Peyer's patch (tissue), 4 donors: Measurements from ENCODE around the gene PKNOX2. TPM values are rescaled to one million over a fixed set of nuclear protein-coding genes. Genes with fewer than 3 reads are reported as not detected.
A peak's percentile ranks its signal among the peaks of the same experiment; 100 is the strongest.

Source experiments
- DNase-seq, 3 donors: peaks; one replicate each; pipeline ENCODE4 v3.0.0-alpha.2; 2017 to 2019
- H3K27ac ChIP-seq, 4 donors: fragments of 200-600 bp; sonication (generic); one replicate each; pipeline ENCODE4 v1.5.1; 2016 to 2019
- H3K27me3 ChIP-seq, 2 donors: fragments of 200-600 bp; sonication (generic); one replicate each; pipeline ENCODE4 v1.5.1; 2019
- H3K36me3 ChIP-seq, 3 donors: fragments of 200-600 bp; sonication (generic); one replicate each; pipeline ENCODE4 v1.5.1; 2016 to 2019
- H3K4me1 ChIP-seq, 4 donors: fragments of 200-600 bp; sonication (generic); one replicate each; pipeline ENCODE4 v1.5.1; 2016 to 2019
- H3K4me3 ChIP-seq, 4 donors: fragments of 200-600 bp; sonication (generic); 1 replicate in 3 of 4; 2 replicates in 1 of 4; pipeline ENCODE4 v1.5.1; 2016 to 2019; ENCODE audit warnings: mild to moderate bottlenecking in 1 of 4
- H3K9me3 ChIP-seq, 4 donors: fragments of 200-600 bp; sonication (generic); one replicate each; pipeline ENCODE4 v1.5.1; 2016 to 2019; ENCODE audit warnings: mild to moderate bottlenecking in 1 of 4
- POLR2A ChIP-seq, 2 donors: fragments of 450-650 bp; IDR thresholded peaks; one replicate each; pipeline ENCODE4 v1.5.1; 2017; ENCODE audit warnings: antibody characterized with exemption in 2 of 2, mild to moderate bottlenecking in 2 of 2, moderate library complexity in 2 of 2
- total RNA-seq, 4 donors: library from RNA; depleted of rRNA; stranded (reverse); fragments of >200 nt; gene quantifications; one replicate each; pipeline ENCODE4 v1.1.0, GENCODE V29; 2016
- TF ChIP-seq, protein P1 (sequence below), 6 experiments: fragments of 450-650 bp in 4 of 6; fragments of 200-600 bp in 2 of 6; sonication (generic) in 1 of 6; IDR thresholded peaks; one replicate each; pipeline ENCODE4 v1.5.1; 2017 to 2019; ENCODE audit warnings: antibody characterized with exemption in 6 of 6, mild to moderate bottlenecking in 3 of 6, moderate library complexity in 1 of 6

Gene PKNOX2, protein sequence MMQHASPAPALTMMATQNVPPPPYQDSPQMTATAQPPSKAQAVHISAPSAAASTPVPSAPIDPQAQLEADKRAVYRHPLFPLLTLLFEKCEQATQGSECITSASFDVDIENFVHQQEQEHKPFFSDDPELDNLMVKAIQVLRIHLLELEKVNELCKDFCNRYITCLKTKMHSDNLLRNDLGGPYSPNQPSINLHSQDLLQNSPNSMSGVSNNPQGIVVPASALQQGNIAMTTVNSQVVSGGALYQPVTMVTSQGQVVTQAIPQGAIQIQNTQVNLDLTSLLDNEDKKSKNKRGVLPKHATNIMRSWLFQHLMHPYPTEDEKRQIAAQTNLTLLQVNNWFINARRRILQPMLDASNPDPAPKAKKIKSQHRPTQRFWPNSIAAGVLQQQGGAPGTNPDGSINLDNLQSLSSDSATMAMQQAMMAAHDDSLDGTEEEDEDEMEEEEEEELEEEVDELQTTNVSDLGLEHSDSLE
- 1 to 10 TPM in 2 of 4 donors, not detected in 2; 1.4 to 8.3 TPM for total RNA-seq

DNA sequence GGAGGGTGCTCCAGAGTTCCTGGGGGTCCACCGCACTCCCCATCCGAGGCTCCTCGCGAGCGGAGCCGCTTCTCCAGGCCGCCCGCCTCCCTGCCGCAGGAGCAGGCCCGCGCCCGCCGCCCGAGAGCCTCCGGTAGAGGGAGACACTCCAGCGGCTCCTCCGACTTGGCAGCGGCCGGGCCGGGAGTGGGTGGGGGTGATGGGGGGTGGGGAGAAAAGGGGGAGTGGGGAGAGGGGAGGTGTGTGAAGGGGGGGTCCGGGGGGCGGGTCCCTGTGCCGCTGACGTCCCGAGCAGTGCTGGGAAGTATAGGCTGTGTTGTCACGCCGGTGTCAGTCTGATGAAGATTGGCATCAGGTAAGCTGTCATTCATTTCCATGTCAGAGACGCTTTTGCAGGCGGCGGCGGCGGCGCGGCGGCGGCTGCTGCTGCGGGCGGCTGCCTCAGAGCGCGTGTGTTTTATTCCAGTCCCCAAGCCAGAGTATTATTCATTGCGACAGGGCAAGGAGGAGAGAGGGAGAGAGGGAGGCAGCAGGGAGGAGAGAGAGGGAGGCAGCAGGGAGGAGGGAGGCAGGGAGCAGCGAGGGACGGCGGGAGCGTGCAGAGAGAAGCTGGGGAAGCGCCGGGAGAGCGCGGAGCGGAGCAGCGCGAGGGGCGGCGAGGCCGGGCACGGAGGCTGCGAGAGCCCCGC lies at the start of gene PKNOX2:
Gene PKNOX2, plus strand, starts transcription at position 330 of the 689 bp plus-strand sequence. CDS start 186,555 bp downstream, outside the sequence.
- H3K36me3 ChIP-seq, result no peaks in the 10 kb centered on the region
- H3K4me1 ChIP-seq, result peaks cover 0 to 24% (median 9%) of the 10 kb centered on the region in 4 donors
- H3K9me3 ChIP-seq, result no peaks in the 10 kb centered on the region
- H3K4me3 ChIP-seq, result peak within 1 kb of the TSS; percentile 44 to 77 (median 54)
- H3K27me3 ChIP-seq, result peaks cover 0 to 12% of the 10 kb centered on the region in 2 donors
- DNase-seq, result peak; percentile 35 to 74 (median 68)
- H3K27ac ChIP-seq, result peak within 1 kb of the TSS; percentile 63 to 87 (median 72)
- TF ChIP-seq, protein P1, sequence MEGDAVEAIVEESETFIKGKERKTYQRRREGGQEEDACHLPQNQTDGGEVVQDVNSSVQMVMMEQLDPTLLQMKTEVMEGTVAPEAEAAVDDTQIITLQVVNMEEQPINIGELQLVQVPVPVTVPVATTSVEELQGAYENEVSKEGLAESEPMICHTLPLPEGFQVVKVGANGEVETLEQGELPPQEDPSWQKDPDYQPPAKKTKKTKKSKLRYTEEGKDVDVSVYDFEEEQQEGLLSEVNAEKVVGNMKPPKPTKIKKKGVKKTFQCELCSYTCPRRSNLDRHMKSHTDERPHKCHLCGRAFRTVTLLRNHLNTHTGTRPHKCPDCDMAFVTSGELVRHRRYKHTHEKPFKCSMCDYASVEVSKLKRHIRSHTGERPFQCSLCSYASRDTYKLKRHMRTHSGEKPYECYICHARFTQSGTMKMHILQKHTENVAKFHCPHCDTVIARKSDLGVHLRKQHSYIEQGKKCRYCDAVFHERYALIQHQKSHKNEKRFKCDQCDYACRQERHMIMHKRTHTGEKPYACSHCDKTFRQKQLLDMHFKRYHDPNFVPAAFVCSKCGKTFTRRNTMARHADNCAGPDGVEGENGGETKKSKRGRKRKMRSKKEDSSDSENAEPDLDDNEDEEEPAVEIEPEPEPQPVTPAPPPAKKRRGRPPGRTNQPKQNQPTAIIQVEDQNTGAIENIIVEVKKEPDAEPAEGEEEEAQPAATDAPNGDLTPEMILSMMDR (IDR thresholded peaks at IDR 0.05), result peak in 3 of 6 experiments; percentile 22 to 56 (median 25)
- TF ChIP-seq POLR2A (IDR thresholded peaks at IDR 0.05), result no peak

DNA sequence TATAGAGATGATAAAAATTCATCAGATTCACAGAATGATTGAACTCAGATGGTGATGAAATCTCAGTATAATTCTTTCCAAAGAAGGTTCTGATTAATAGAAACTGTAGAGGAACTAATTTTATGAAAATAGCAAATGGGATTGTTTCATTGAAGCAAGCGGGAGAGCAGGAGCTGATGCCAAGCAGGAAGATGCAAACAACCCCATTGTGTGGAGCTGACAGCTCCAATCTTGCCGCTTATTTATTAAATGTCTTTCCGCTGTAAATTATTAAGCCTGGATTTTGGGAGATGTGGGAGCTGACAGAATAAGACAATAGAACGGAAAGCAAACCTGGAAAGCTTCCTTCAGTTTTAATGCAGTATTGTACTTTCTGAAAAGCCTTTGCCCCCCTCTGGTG lies 47.1 kb upstream of the PKNOX2 start:
- Histone ChIP-seq H3K27me3 (no peaks in the 10 kb centered on the region), H3K4me1 (no peaks in the 10 kb centered on the region), H3K36me3 (no peaks in the 10 kb centered on the region), H3K9me3 (no peaks in the 10 kb centered on the region), H3K27ac (no peak overlapping the region), H3K4me3 (no peak overlapping the region)
- TF ChIP-seq, protein P1 (IDR thresholded peaks at IDR 0.05), result no peak
- TF ChIP-seq POLR2A (IDR thresholded peaks at IDR 0.05), result no peak
- no peak for DNase-seq

DNA sequence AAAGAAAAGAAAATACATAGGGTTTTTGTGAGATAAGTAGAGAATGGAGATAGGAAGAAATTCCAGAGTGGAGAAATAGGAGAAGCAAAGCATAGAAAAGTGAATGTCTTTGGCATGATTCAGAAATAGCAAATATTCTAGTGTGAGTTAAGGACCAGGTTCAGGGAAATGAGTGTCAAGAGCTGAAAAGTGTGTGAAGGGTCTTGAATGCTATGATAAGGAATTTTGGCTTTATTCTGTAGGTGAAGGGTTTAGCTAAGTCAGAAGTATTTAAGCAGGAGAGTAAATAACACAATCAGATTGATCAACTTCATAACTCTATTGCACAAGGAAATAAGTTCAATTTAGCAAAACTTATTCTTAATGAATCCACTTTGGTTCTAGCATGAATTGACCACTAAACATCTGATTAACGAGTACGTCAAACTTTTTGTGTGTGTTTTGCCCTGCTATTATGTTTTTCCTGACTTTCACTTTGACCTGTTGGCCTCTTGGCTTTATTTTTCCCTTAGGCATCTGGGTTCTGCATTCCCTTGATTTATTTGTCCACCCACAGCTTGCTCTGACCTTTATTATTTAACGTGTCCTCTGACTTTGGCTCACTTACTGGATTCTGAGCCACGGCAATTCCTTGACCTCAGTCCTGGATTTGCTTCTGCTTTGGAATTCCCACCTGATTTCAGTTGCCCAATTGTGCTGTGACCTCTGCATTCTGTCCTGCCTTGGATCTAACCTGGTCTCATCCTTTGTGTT lies 41.2 kb upstream of the PKNOX2 start:
- Histone ChIP-seq H3K4me3 (no peak overlapping the region), H3K9me3 (no peaks in the 10 kb centered on the region), H3K27ac (no peak overlapping the region), H3K36me3 (no peaks in the 10 kb centered on the region), H3K27me3 (no peaks in the 10 kb centered on the region), H3K4me1 (no peaks in the 10 kb centered on the region)
- TF ChIP-seq, protein P1 (IDR thresholded peaks at IDR 0.05), result no peak
- no peak for TF ChIP-seq POLR2A (IDR thresholded peaks at IDR 0.05)
- DNase-seq, result no peak

DNA sequence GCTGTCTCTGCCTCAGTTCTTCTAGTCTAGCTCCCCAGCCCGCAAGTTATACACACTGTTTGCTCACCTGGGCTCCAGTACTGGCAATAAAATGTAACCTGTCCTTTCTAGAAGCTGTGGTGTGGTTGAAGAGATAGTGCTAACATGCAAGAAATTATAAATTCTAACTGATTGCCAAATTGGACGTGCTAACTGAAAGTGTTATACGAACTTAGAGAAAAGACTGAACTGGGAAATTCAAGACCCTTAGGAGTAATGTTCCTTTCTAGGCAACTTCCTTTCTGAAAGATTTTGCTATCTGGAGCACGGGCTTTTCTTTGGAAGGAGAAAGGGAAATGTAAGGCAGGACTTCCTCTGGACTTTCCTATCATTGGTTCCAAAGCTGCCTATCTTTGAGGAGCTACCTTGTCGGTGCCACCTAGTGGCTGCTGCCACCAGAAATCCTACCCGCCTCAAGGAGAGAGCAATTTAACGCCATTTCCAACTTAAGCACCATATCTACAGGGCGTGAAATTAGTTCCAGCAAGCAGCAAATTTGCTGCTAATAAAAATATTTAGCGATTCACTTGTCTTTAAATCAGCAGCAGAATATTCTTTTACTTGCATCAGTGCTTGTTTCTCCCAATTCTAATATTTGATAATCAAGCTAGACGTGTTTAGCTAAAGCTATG lies 40.5 kb upstream of the PKNOX2 start:
- Histone ChIP-seq H3K36me3 (no peaks in the 10 kb centered on the region), H3K4me3 (no peak overlapping the region), H3K27ac (no peak overlapping the region), H3K4me1 (no peaks in the 10 kb centered on the region), H3K27me3 (no peaks in the 10 kb centered on the region), H3K9me3 (no peaks in the 10 kb centered on the region)
- no peak for TF ChIP-seq POLR2A (IDR thresholded peaks at IDR 0.05)
- TF ChIP-seq, protein P1 (IDR thresholded peaks at IDR 0.05), result peak in 5 of 6 experiments; percentile 36 to 49 (median 38)
- peak in 2 of 3 donors; percentile 52 to 75 for DNase-seq

DNA sequence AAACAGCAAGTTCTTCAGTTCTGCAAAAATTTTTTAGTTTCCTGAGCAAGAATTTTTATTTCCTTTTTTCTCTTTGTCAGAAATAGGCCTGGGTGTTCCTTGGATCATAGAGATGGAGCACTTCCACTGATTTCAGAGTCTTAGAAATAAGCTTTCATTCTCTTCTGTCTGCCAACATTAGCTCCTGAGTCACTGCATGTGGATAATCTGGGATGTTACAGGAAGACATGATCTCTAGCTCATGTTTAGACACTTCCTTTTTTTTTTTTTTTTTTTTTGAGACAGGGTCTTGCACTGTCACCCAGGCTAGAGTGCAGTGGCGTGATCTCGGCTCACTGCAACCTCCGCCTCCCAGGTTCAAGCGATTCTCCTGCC lies 39.9 kb upstream of the PKNOX2 start:
- no peak for TF ChIP-seq POLR2A (IDR thresholded peaks at IDR 0.05)
- TF ChIP-seq, protein P1 (IDR thresholded peaks at IDR 0.05), result no peak
- Histone ChIP-seq H3K4me1 (no peaks in the 10 kb centered on the region), H3K9me3 (no peaks in the 10 kb centered on the region), H3K36me3 (no peaks in the 10 kb centered on the region), H3K4me3 (no peak overlapping the region), H3K27me3 (no peaks in the 10 kb centered on the region), H3K27ac (no peak overlapping the region)
- DNase-seq, result no peak
